ENCODE data around the gene INPP5A.
"Not testable (repeated sequence)": the region's sequence is repeated elsewhere in the genome, so short reads cannot be mapped to it uniquely, and the experiment has no call there.

The INPP5A gene

DNA sequence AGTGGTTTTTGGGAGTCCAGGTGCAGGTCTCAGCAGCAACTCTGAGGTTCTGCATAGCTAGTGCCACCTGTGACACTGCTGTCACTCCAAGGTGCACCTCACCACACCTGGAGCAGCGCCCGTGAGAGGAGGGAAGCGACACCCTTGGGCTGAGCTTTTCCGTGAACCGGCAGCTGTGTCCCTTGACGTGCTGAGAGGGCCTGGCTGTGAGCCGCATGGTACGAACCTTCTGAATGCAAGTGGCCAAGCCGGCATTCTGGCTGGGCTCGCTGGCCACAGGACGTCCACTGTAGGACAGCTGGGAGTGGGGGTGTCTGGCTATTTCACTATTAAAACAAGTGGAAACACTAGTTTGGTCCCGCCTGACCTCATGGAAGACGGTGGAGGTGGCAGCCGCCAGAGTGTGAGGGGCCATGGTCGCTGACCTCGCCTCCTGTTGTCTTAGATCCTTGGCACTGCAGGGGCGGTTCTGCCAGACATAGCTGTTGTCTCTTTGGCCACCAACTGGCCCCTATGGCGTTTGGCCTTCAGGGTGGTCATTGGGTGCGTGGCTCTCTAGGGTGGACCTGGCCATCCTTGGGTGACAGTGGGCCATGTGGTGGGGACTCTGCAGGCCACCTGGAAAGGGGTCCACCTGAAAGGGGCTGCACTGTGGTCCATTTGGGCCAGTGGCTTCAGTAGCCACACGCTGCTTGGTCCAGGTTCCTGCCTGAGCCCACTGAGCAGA is 12.9 kb downstream of the INPP5A start:
- DNase-seq = no peak

DNA sequence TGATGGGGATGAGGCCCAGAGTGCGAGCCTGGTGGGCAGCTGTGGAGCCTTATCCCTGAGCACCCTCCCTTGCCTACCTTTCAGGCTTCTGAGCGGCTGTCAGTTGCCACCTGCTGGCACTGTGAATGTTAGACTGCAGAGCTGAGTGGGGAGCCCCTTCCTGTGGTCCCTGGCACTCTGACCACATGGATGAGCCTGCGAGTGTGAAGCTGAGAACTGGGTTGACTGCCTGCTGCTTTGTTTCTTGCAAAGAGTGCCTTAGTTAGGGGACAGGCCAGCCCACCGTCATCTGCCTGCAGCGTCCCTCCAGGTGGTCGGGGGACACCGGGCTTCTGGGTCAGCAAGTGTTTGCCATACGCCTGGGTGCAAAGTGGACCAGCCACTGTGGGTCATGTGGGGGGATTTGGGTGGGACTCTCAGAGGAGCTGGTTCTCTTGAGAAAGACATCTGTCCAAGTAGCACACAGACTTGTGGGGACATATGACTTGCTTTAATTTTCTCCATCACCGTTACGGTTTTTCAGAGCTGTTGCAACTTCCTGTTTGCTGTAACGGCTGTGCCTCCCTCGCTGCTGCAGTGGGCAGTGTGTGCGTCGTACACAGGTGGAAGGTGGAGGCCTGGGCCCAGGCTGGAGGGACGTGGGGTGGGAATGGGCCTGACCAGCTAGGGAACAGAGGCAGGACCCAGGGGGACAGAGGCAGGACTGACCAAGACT is 13.7 kb downstream of the INPP5A start:
- no peak for DNase-seq

DNA sequence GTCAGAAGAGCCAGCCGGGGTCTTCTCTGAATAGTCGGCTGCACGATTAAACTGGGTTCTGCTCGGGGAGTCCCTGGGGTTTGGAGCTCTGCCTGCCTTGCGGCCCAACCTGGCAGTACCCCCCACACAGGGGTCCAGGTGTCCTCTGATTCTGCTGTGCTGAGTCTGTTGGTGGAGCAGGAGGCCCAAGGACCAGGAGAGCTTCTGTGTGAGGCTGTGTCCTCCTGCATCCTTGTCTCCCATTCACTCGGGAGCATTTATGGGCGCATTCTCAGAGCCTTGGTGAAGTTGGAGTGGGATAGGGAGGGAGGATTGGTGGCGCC is 14.2 kb downstream of the INPP5A start:
- DNase-seq = no peak

- DNase-seq = not testable (repeated sequence)
Observed at GRCh38 chr10:132552635-132553034, 15.0 kb downstream of the INPP5A start.

DNA sequence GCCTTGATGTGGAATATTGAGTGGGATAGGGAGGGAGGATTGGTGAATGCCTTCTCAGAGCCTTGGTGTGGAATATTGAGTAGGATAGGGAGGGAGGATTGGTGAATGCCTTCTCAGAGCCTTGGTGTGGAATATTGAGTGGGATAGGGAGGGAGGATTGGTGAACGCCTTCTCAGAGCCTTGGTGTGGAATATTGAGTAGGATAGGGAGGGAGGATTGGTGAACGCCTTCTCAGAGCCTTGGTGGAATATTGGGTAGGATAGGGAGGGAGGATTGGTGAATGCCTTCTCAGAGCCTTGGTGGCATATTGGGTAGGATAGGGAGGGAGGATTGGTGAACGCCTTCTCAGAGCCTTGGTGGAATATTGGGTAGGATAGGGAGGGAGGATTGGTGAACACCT is 16.0 kb downstream of the INPP5A start:
- DNase-seq = not testable (repeated sequence)

- DNase-seq = no peak
Observed at GRCh38 chr10:132554053-132554990, 16.7 kb downstream of the INPP5A start.

DNA sequence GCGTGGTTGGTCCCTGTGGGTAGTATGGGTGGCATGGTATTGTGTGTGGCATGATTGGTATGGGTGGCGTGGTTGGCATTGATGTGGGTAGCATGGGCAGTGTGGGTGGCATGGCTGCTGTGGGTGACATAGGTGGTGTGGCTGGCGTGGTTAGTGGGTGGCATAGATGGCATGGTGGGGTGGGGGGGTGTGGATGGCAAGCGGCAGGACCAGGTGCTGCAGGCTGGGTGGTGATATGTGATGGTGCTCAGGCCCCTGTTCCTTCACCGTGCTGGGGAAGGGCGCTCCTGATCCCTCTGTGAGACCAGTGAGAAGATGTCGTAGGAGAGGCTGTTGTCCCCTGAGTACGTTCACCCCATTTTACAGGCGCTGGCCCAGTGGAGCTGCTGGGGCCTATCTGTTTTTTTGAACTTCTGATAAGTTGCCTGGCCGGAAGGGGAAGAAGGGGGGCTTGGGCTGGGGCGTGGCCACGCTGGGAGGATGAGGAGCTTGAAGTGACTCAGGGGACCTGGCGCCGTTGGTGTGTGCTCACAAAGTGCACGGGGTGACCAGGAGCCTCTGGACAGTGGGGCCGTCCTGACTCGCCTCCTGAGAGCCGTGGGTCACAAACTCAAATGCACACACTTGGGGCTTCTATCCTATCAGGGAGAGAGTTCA is 17.5 kb downstream of the INPP5A start:
- no peak for DNase-seq

- DNase-seq = no peak
Observed at GRCh38 chr10:132555648-132556575, 18.3 kb downstream of the INPP5A start.

- no peak for DNase-seq
Observed at GRCh38 chr10:132556994-132557441, 19.4 kb downstream of the INPP5A start.

DNA sequence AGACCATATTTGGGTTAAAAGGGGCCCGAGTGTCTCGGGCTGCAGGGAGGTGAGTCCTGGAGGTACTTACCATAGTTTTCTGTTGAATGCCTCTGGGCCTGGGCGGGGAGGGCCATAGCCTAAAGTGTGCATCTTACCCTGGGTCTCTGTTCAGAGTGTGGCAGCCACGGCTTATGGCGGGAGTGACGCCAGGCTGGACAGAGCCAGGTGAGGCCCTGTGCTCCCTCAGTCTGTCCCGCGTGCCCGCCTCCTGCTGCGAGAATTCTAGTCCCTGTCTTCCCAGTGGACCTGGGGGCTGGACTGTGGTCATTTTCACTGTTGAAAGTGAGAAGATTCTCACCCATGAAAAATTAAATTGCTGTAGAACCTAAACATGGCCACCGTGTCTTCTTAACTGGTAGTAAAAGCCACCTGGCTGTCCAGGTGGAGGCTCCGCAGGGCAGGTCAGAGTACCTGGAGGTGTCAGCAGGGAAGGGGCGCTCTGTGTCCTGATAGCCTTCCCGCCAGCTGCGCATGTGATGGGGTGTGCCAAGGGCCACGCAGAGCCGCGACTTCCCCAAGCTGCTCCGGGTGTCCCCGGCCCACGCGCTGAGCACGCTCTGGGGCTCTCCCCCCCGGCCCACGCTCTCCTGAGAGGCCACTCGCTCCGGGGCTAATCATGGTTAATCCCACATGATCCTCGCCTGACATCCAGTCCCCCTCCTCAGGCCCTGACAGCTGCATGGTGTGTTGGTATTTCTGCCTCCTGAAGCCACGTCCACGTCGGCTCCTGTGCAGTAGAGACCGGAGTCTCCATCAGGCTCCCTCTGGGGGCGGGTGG is 20.3 kb downstream of the INPP5A start:
- no peak for DNase-seq

- DNase-seq = no peak
Observed at GRCh38 chr10:132558516-132559413, 21.2 kb downstream of the INPP5A start.

DNA sequence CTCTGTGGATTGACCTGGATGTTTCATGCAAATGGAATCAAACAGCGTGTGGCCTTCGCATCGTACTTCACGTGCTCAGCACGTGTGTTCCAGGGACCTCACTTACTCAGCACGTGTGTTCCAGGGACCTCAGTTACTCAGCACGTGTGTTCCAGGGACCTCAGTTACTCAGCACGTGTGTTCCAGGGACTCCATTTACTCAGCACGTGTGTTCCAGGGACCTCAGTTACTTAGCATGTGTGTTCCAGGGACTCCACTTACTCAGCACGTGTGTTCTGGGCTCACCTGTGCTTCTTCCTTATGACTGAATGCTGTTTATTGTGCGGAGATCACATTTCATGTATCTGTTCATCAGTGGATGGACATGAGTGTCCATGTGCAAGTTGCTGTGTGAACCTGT is 22.0 kb downstream of the INPP5A start:
- DNase-seq = no peak

DNA sequence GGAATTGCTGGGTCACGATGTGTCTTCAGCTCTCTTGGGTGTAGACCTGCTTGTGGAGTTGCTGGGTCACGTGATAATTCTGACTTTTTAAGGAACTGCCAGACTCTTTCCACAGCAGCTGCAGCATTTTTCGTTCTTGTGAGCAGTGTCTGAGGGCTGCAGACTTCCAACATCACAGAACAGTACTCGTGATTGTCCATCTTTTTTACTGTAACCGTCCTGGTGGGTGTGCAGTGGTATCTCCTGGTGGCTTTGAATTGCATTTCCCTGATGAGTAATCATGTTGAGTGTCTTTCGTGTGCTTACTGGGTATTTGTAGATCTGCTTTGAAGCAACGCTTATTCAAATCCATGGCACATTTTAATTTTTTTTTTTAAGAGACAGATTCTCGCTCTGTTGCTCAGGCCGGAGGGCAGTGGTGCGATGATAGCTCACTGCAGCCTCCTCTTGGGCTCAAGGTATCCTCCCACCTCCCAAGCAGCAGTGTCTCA is 22.7 kb downstream of the INPP5A start:
- DNase-seq = no peak

DNA sequence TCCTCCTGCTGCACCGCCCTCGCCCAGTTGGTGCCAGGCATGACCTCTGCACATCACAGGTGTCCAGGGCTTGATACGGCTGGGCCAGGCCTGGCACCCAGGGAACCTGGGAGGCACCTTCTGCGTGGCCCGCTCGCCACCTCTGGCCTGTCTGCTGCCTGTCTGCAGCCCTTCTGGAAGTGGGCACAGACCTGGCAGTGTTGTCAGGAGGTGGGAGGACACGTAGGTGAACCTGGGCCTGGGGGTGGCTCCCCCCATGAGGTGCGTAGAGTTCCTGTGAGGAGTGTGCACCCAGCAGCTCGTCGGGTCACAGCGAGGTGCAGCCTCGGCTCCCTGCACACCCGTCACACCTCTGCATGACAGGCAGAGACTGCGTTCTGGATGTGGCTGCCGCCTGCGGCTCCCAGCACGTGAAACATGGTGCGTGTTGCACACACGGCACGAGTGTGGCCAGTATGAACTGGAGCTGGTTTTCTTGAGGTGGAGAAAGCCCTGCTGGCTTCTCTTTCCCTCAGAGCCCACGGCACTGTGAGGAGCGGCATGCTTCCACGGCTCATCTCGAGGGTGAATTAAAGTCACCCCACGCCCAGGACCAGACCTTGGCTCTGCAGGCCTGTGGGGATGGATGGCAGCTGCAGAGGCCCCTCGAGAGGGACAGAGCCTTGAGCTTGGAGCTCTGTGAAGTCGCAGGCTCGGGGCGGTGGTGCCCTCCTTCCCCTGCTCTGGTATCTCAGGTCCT is 24.8 kb downstream of the INPP5A start:
- DNase-seq = no peak

DNA sequence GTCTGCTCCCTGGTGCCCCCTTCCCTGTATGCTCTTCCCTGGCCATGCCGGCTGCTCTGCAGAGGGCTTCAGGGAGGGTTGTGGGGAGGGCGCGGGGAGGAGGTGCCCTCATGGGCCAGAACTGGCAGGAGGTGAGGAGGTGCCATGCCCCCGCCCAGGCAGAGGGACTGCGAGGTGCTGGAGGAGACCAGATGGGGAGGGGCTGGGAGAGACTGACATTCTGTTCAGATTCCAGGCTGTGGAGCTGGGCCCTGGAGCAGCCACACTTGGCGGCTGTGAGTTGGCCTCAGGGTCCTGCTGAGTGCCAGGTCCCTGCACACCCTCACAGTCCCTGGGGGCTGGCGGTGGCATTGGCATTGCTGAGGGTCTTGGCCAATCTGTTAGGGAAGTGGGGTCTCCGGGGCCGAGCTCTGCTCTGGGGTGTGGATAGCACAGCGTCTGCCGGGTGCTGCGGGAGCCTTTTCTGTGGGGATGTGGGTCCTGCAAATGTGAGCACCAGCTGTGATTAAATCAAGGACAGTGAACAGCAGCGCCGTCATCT is 25.4 kb downstream of the INPP5A start:
- DNase-seq = no peak

- peak; percentile 24 for DNase-seq
Observed at GRCh38 chr10:132563485-132564248, 26.1 kb downstream of the INPP5A start.

GRCh38 chr10:132564249-132564605 is 26.6 kb downstream of the INPP5A start:
- DNase-seq = no peak

- no peak for DNase-seq
Observed at GRCh38 chr10:132564690-132565089, 27.1 kb downstream of the INPP5A start.

Data from fibroblast of skin of right biceps (primary cell).